Right lobe of liver (tissue), 4 donors: ENCODE data around the gene GPN1.

Experiments
- CTCF ChIP-seq, 4 donors: fragments of 200-600 bp in 3 of 4; fragments of 450-650 bp in 1 of 4; IDR thresholded peaks; one replicate each; pipeline versions ENCODE4 v1.5.1 to v1.8.0; 2016 to 2022; ENCODE audit warnings: antibody characterized with exemption in 4 of 4, mild to moderate bottlenecking in 2 of 4
- POLR2A ChIP-seq: fragments of 450-650 bp; IDR thresholded peaks from one replicate; pipeline ENCODE4 v1.6.1; 2017; ENCODE audit warnings: antibody characterized with exemption, mild to moderate bottlenecking
- donor health status: DM: no; HTN: no; CAD: no.
- donor health status: DM: no; HTN: no; CAD: no.
- donor health status: DM: no; HTN: yes; CAD: no.

GRCh38 chr2:27689424-27689823, 60.6 kb downstream of the GPN1 start:
- TF ChIP-seq CTCF (IDR thresholded peaks at IDR 0.05): no peak
- no peak for TF ChIP-seq POLR2A
